HG03064 (cell line): ENCODE results near the gene WTAP.
A peak's percentile ranks its signal among the peaks of the same experiment; 100 is the strongest.

Experiments used
- ATAC-seq: cut with Tn5 transposase; IDR thresholded peaks from one replicate; pipeline ENCODE4 v1.9.1; 2021; ENCODE audit warnings: low read depth; ENCODE audit not compliant: unreplicated experiment

Gene WTAP

DNA sequence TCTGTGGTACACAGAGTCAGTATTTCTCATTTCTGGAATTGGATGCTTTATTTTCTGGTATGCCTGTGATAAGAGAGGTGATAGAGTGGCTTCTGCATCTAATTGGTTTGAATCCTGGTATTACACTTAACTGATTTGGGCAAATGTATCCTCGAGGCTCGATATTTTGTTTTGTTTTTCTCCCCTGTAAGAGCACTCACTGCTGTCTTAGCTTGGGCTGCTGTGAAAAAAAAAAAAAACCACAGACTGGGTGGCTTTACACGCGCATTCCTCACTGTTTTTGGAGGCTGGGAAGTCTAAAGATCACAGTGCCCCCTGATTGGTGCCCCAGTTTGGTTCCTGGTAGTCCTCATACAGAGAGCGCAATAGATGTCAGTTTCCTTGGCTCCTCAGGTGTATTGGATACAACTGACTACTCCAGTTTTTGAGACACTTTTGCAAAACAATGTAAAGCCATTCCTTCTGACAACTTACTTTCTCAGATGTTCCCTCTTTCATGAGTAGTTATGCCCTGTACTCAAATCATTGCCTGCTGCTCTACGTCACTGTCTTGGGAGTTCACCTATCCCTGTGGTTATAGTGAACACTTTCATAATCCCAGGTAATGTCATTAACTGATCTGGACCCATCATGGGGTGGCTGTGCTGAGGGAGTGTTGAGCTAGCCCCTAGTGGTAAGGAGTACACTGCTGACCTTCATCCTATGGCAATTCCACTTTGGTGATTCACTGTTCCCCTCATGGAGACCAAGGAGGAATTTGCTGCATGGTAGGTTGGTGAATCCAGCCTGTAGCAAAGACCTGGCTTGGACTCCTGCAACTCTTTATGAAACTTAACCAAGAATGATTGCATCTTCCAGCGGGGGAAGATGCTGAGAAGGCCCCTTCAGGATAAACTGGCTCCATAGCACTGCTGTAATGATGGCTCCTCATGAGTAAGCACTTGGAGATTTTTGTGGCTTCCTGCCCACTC, 31.0 kb downstream of the WTAP start:
- no peak for ATAC-seq

DNA sequence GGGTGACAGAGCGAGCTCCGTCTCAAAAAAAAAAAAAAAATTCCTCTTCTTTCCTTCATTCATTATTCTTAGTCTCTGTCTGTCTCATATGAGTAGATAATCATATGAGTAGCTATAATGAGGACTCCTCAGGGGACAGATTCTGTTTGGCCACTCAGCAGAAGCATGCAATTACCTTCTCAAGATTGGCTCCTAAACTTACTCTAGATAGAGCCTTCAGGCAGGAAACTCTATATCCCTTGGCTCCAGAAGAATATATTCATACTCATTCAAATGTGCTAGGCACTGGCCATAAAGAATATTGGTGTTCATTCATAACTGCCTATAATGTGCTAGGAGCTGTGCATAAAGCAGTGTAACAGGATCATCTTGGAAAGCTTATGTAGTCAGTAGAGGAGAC, 32.3 kb downstream of the WTAP start:
- no peak for ATAC-seq

DNA sequence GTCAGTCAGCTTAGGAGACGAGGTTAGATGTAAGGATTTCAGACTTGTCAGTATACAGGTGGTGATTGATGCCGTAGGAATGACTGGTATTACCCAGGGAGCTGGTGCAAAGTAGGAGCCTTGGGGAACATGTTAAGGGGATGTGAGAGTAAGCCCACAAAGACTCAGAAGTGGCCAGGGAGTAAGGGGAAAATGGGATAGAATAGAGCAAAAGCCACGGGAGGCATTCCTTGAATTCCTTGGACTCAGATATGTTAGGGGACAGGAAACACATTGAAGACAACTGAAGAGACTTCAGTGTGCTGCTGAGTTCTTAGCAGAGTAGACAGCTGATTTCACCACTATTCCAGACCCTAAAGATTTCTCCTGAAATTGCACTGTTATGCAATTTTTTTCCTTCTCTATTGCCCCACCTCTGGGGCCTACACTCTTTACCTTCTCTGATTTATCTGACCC, 33.3 kb downstream of the WTAP start:
- ATAC-seq, result no peak

DNA sequence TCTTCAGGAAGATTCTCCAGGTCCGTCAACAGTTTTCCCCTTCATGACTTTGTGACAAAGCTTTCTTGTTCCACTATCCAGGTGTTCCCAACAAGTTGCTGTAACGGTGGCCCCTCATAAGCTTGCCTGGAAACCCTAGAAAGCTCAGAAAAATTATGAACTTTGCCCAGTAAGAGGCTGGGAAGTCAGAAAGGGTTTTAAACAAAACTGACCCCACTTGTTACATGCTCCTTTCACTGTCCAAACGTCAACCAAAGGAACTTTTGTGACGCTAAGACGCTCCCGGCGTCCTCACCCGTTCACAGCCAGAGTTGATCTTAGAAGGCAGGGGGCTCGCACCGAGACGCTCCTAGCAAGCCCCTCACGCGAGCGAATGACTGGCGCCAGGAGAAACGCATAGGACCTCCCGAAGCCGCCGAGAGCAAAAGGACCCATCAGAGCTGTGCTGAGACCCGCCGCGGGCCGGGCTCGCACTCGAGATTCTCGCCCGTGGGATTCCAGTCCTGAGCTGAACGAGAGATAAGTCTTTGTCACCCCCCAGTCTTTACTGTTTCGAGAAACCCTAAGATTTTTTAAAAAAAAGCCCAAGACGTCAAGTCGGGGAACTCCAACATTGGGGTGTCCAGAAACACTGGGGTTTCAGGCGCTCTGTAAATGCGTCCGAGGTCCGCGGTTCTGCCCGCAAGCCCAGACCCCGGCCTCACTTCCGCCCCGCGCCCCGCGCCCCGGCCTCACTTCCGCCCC, 34.0 kb downstream of the WTAP start:
- peak; percentile 5 for ATAC-seq

DNA sequence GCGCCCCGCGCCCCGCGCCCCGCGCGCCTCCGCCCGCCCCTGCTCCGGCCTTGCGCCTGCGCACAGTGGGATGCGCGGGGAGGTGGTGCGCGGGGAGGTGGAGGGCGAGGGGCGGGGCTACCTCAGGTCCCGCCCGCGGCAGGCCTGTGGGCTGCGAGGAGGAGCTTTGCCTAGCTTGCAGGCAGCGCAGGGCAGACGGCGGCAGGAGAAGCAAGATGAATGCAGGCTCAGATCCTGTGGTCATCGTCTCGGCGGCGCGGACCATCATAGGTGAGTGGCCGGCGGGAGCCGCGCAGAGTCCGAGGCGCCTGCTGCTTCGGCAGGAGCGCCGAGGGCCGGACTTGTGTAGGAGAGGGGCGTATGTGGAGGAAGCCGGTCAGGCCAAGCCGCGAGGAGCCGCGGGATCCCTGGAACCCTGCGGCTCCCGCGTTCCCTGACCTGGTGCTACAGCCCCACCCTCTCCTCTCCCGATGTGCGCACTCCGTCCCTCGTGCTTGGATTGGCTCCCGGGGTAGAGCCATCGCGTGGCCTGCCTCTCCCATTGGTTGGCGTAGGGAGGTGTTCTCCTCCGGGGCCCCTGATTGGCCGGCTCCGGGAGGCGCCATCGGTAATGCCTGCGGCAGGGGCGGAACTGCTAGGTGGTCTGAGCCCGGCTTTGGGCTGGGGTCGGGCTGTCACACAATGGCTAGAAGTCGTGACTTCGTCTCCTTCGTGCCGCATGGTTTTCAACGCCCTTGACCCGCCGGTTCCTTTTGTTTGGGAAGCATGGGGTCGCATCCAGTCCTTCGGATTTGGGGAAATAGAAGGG, 34.8 kb downstream of the WTAP start, which contains the start of gene ACAT2:
Gene ACAT2, plus strand, starts transcription at position 173 of the 808 bp plus-strand sequence. Its CDS starts 43 bp downstream, at position 216.
- ATAC-seq, result peak; percentile 98

DNA sequence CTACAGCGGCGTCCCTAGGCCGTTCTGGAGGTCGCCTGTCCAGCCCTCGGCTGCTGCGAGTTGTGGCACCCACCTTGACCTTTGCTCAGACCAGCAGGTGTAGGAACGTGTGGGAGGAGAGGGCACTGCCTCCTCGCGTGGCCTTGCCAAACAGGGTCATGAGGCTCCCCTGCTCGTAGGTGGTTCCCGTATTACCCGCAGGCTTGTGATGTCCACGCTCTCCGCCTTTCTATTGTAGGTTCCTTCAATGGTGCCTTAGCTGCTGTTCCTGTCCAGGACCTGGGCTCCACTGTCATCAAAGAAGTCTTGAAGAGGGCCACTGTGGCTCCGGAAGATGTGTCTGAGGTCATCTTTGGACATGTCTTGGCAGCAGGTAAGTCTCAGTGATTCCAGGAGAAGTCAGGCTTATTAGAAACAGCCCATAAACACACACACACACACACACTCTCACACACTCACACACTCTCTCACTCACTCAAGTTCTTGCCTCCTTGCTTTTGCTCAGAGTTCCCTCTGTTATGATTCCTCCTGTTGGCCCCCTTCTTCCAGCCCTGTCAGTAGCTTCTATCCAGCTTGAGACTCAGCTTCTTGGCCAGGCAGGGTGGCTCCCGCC, 35.5 kb downstream of the WTAP start:
- ATAC-seq, result no peak

DNA sequence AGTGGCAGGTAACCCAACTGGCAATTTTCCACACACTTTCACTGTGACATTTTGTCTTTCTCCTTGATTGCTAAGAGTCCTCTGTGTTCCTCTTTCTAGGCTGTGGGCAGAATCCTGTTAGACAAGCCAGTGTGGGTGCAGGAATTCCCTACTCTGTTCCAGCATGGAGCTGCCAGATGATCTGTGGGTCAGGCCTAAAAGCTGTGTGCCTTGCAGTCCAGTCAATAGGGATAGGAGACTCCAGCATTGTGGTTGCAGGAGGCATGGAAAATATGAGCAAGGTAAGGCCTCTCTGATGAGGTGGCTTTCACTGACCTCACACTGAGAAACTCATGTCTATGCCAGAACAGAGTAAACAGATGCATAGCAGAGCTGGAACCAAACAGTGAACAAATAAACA, 39.6 kb downstream of the WTAP start:
- no peak for ATAC-seq

DNA sequence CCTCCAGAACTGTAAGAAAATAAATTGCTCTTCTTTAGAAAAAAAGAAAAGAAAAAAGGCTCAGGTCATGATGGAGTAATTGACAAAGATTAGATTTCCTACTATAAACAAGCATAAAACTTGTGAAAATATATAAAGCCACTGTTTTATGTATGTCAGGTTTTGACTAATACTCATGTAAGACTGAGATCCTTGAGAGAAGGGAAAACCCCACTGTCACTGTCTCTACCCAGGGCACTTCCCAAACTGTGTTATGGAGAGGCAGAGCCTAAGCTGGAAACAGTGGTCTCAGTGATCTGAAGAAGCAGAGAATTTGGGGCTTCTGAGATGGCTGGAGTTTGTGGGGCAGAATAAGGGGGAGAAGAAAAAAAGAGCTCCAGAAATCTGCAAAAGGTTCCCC, 42.2 kb downstream of the WTAP start:
- no peak for ATAC-seq

DNA sequence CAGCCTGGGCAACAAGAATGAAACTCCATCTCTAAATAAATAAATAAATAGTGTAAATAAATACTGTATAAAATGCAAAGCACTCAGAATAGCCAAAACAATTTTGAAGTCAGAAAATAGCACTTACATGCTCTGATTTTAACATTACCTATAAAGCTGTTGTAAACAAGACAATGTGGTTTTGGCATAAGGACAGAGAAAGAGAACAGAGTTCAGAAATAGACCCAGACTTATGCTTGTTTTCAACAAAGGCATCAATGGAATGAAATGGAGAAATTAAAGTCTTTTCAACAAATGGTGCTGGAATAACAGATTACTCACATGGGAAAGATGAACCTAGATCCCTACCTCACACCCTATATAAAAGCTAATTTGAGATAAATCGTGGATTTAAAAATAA, 44.9 kb downstream of the WTAP start:
- no peak for ATAC-seq

DNA sequence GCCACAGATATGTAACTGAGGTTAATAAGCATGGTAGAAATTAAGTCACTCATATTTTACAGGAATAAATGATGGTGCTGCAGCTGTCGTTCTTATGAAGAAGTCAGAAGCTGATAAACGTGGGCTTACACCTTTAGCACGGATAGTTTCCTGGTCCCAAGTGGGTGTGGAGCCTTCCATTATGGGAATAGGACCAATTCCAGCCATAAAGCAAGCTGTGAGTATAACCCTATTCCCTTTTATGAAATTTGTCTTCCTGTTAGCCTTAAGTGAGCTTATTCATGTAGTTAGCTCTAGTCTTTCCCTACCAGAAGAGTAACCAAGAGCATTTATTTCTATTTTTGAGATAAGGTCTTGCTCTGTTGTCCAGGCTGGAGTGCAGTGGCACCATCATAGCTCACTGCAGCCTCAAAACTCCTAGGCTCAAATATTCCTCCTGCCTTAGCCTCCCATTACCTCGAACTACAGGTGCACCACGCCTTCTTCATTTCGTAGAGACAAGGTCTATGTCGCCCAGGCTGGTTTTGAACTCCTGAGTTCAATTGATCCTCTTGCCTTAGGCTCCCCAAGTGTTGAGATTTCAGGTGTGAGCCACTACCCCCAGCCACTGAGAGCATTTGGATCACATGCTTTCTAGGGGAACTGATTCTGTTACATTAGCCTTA, 50.1 kb downstream of the WTAP start:
- no peak for ATAC-seq

DNA sequence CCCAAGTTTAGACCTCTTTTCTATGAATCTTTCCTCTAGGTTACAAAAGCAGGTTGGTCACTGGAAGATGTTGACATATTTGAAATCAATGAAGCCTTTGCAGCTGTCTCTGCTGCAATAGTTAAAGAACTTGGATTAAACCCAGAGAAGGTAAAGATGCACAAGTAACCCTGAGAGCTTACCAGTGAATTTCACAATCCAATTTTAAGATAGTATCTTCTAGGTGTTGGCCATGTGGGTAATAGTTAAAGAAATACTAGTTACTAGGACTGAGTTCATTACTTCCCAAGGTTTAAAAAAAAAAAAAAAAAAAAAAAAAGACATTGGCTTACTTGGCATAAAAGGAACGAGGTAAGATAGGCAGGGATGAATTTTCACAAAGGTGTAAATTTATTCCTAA, 50.8 kb downstream of the WTAP start:
- no peak for ATAC-seq

DNA sequence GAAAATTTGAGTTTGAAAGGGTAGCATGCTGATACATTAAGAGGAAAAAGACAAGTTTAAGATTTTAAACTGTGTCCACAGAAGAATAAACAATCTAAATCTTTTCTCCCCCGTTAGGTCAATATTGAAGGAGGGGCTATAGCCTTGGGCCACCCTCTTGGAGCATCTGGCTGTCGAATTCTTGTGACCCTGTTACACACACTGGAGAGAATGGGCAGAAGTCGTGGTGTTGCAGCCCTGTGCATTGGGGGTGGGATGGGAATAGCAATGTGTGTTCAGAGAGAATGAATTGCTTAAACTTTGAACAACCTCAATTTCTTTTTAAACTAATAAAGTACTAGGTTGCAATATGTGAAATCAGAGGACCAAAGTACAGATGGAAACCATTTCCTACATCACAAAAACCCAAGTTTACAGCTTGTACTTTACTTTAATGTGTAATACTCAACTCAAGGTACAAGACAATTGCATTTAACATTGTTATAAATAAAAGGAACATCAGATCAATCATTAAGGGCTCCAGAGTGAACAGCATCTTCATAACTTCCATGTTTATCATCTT, 51.3 kb downstream of the WTAP start:
- no peak for ATAC-seq

DNA sequence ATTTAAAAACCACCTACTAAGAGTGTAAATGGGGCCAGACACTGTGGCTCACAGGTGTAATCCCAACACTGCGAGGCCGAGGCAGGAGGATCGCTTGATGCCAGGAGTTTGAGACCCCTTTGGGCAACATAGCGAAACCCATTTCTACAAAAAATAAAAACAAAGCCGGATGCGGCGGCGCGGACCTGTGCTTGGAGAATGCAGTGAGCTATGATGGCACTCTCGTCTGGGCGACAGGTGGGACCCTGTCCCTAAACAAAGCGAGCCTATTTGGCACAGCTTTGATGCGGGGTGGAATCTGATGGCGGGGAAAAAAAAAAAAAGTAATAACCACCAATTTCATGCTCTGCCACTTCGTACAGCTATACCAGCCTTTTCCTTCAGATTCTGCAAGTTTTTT, 61.0 kb downstream of the WTAP start:
- no peak for ATAC-seq

DNA sequence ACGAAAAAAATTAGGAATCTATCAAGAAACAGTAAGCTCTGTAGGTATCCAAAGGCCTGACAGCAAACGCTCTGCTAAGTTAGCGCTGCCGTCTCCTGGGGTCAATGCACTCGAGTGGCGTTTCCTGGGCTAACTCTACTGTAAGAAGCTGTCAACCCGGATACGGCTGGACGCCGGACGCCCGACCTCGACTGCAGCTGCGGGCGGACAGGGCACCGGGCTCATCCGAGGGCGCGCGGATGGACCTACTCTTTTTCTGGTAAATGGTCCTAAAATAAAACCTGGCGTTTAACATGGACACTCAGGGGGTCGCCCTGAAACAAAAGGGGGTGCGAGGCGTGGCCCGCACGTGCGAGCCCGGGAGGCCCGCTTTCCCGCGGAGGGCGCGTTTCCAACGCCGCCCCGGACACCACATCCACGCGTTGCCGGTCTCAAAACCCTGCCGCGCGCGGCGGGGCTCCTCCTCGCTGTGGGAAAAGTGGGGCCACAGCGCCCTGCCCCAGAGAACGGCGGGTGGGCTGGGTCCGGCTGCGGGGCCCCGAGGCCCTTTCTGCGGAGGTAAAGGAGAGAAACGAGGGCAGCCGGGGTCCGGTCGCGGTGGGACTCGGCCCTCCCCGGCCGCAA, 61.6 kb downstream of the WTAP start:
- ATAC-seq, result peak; percentile 0

DNA sequence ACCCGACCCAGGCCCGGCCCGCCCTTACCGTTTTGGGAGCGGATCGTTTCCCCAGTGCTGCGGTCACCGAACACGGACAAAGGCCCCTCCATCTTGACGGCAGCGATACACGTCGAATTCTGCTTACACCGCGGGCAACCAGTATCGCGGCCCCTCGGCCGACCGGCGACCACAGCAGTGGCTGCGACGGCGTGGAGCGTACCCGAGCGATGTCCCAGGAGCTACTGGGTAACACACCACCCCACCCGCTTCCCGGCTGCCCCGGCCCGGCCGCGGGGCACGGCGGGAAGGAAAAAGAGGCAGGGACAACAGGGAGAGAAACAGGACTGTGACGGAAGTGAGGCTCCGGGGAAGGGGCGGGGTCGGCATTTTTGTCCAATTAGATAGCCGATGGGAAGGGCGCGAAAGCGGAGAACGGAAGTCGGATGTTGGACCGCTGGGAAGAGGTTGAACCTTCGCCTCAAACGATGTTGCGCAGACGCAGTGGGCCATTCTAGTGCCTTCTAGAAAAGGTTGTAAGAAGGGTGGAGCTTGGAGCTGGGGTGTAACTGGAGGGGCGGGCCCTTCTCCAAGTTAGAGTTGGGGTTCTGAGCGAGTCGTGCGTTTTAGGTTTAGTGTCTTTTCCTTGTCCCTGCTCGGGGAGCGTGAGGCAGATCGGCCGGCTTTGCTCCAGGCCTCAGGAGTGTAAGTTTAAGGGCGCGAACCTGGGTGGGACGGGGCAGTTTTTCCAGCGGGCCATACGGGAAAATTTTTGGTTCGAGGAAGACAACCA, 62.3 kb downstream of the WTAP start, which contains the start of gene TCP1:
Gene TCP1, minus strand, starts transcription at position 226 of the 772 bp plus-strand sequence. Its CDS starts 134 bp downstream, at position 92.
- ATAC-seq, result peak; percentile 63

DNA sequence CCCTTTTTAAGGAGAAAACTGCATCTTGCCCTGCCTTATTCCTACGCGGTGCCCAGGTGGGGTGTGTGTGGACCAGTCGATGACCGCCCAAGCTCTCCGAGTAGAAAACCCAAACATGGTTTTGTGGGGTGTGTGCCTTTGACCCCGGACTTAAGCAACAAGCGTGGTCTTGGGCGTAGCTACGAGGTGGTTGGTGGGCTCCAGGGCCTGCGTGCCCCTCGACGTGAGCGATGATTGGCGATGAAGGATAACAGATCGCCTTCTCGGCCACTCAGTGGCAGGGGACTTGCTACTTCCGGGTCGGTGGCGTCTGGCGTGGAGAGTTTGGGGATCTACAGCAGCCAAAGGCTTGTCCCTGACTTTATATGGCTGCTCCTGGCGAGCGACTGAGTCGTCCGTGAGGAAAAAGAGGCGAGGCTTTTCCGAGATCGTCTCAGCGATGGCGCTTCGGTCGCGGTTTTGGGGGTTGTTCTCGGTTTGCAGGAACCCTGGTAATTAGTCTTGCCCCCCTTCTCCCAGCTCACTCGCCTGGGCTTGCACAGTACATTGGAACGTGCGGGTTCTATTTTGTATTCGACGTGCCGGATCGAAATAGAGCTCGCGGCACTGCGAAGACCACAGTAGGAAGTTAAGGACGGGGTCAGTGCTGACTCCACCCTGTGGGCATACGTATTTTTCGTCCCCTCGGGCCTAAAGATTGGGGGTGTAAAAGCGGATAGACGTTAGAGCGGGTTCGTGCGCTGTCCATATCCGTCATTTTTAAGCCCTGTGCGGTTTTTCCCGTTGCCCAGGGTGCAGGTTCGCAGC, 63.0 kb downstream of the WTAP start, which contains the start of gene MRPL18:
Gene MRPL18, plus strand, starts transcription at position 319 of the 807 bp plus-strand sequence. Its CDS starts 121 bp downstream, at position 440.
- ATAC-seq, result peak; percentile 82

DNA sequence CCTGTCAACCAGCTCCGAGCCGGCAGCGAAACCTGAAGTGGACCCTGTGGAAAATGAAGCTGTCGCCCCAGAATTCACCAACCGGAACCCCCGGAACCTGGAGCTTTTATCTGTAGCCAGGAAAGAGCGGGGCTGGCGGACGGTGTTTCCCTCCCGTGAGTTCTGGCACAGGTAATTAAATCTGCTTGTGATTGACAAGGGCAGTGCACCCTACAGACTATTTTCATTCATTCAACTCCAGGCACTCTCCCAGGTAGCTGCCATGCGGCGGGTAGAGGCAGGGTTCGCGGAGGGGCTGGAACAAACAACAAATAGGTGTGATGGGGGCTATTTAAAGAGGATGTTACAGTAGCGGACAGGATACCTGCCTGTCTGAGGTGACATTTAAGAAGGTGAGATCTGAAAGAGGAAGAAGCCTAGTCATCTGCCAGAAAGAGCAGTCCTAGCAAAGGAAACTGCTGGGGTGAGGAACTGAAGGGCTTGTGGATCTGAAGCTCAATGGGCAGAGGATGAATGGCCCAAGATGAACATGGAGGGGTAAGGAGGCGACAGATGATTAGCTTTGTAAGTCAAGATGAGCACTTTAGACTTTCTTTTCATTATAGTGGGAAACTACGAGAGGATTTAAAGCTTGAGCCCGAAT, 63.8 kb downstream of the WTAP start:
- no peak for ATAC-seq
